GM23338 (cell line): ENCODE data around the gene HERC5. TPM values are rescaled to one million over a fixed set of nuclear protein-coding genes. Genes with fewer than 3 reads are reported as not detected.

Experiments used
- ATAC-seq: fragments of 200-7000 bp; cut with Tn5 transposase; 3 replicates; pipeline ENCODE4 v1.9.1; 2020
- DNase-seq: peaks from one replicate; pipeline ENCODE4 v3.0.0-alpha.2; 2015; ENCODE audit warnings: low spot score
- H2AFZ ChIP-seq: fragments of 200-600 bp; sonication (generic); 2 replicates; pipeline ENCODE4 v1.8.0; 2016; ENCODE audit warnings: antibody characterized with exemption, mild to moderate bottlenecking, moderate library complexity
- H3F3A ChIP-seq: fragments of 200-600 bp; sonication (generic); replicated peaks from 2 replicates; pipeline ENCODE4 v1.8.0; 2017; ENCODE audit warnings: antibody characterized with exemption, mixed run types, low read depth
- H3K27ac ChIP-seq: fragments of 200-600 bp; sonication (generic); 2 replicates; pipeline ENCODE4 v1.6.1; 2016; ENCODE audit warnings: low read depth
- H3K27me3 ChIP-seq: fragments of 200-600 bp; sonication (generic); 2 replicates; pipeline ENCODE4 v1.8.0; 2016; ENCODE audit warnings: mild to moderate bottlenecking, mixed run types, moderate library complexity; ENCODE audit not compliant: insufficient read depth
- H3K36me3 ChIP-seq: fragments of 200-600 bp; sonication (generic); 2 replicates; pipeline ENCODE4 v1.8.0; 2016; ENCODE audit warnings: mild to moderate bottlenecking; ENCODE audit not compliant: insufficient read depth
- H3K4me1 ChIP-seq: fragments of 200-600 bp; sonication (generic); 2 replicates; pipeline ENCODE4 v1.8.0; 2016; ENCODE audit warnings: mild to moderate bottlenecking, moderate library complexity; ENCODE audit not compliant: insufficient read depth
- H3K4me2 ChIP-seq: fragments of 200-600 bp; sonication (generic); 2 replicates; pipeline ENCODE4 v1.7.1; 2017; ENCODE audit warnings: mixed run types
- H3K4me3 ChIP-seq: fragments of 200-600 bp; sonication (generic); 2 replicates; pipeline ENCODE4 v1.6.1; 2016; ENCODE audit warnings: mixed run types
- H3K79me2 ChIP-seq: fragments of 200-600 bp; sonication (generic); replicated peaks from 2 replicates; pipeline ENCODE4 v1.8.0; 2017; ENCODE audit warnings: mild to moderate bottlenecking; ENCODE audit not compliant: insufficient read depth
- H3K9me2 ChIP-seq: fragments of 200-600 bp; sonication (generic); 2 replicates; pipeline ENCODE4 v1.8.0; 2017; ENCODE audit not compliant: insufficient read depth
- H4K20me1 ChIP-seq: fragments of 200-600 bp; sonication (generic); replicated peaks from 2 replicates; pipeline ENCODE4 v1.8.0; 2017; ENCODE audit warnings: mild to moderate bottlenecking; ENCODE audit not compliant: insufficient read depth
- H3K27ac Mint-ChIP-seq: 2 replicates; pipeline ENCODE4 v1.8.0; 2020; ENCODE audit warnings: inconsistent platforms, mild to moderate bottlenecking, moderate library complexity, mixed read lengths
- H3K27me3 Mint-ChIP-seq: 3 replicates; pipeline ENCODE4 v1.8.0; 2022; ENCODE audit warnings: low read depth, mild to moderate bottlenecking, moderate library complexity, mixed read lengths, inconsistent platforms; ENCODE audit not compliant: insufficient read depth, poor library complexity
- H3K36me3 Mint-ChIP-seq: 3 replicates; pipeline ENCODE4 v1.8.0; 2021; ENCODE audit warnings: low read depth, mild to moderate bottlenecking, inconsistent platforms, moderate library complexity, mixed read lengths
- H3K4me1 Mint-ChIP-seq: 3 replicates; pipeline ENCODE4 v1.8.0; 2020; ENCODE audit warnings: mild to moderate bottlenecking, inconsistent platforms, mixed read lengths
- H3K4me3 Mint-ChIP-seq: 3 replicates; pipeline ENCODE4 v1.8.0; 2021; ENCODE audit warnings: moderate library complexity, mild to moderate bottlenecking, inconsistent platforms, mixed read lengths
- H3K9me3 Mint-ChIP-seq: 3 replicates; pipeline ENCODE4 v1.8.0; 2020; ENCODE audit warnings: moderate library complexity, mild to moderate bottlenecking, inconsistent platforms, mixed read lengths
- CREB1 ChIP-seq: fragments of 250-450 bp; sonication (Bioruptor Pico); IDR thresholded peaks from 2 replicates; pipeline ENCODE4 v1.5.0; 2020; ENCODE audit warnings: low read depth, mild to moderate bottlenecking, moderate library complexity
- ETS1 ChIP-seq: IDR thresholded peaks from 2 replicates; pipeline ENCODE4 v1.6.1; 2016; ENCODE audit warnings: antibody characterized with exemption
- EZH2phosphoT487 ChIP-seq: fragments of 200-600 bp; sonication (generic); IDR thresholded peaks from one replicate; pipeline ENCODE4 v1.8.1; 2018; ENCODE audit warnings: antibody characterized with exemption; ENCODE audit not compliant: unreplicated experiment
- NANOG ChIP-seq: IDR thresholded peaks from 2 replicates; pipeline ENCODE4 v1.6.1; 2016; ENCODE audit warnings: antibody characterized with exemption, borderline replicate concordance
- POLR2AphosphoS5 ChIP-seq: IDR thresholded peaks from 2 replicates; pipeline ENCODE4 v1.6.1; 2016; ENCODE audit warnings: antibody characterized with exemption, low read depth
- STAT1 ChIP-seq: IDR thresholded peaks from one replicate; pipeline ENCODE4 v1.6.1; 2016; ENCODE audit warnings: antibody characterized with exemption; ENCODE audit not compliant: unreplicated experiment
- ZNF331 ChIP-seq: fragments of 250-450 bp; sonication (Bioruptor Pico); IDR thresholded peaks from 2 replicates; pipeline ENCODE4 v1.5.0; 2020; ENCODE audit warnings: low read depth, mild to moderate bottlenecking, moderate library complexity
- polyA plus RNA-seq: library from polyadenylated mRNA; unstranded; fragments of >200 nt; fragmentation: Nextera tagmentation; extraction: Ambion mirVana; gene quantifications from 2 replicates; pipeline ENCODE4 v1.2.1, GENCODE V29; 2016
- total RNA-seq: library from RNA; depleted of rRNA; stranded (reverse); fragments of >200 nt; shearing (Covaris generic); gene quantifications from 2 replicates; pipeline ENCODE4 v1.2.3, GENCODE V29; 2014
- TF ChIP-seq, protein P1 (sequence below): IDR thresholded peaks from one replicate; pipeline ENCODE4 v1.6.1; 2018; ENCODE audit warnings: antibody characterized with exemption; ENCODE audit not compliant: unreplicated experiment
- TF ChIP-seq, protein P2 (sequence below): fragments of 250-450 bp; sonication (Bioruptor Pico); IDR thresholded peaks from 2 replicates; pipeline ENCODE4 v1.5.0; 2020; ENCODE audit warnings: mild to moderate bottlenecking, moderate library complexity

The HERC5 gene
- total and polyA plus RNA-seq, 2 experiments from 2014 or later: 22.8 to 25.1 TPM

DNA sequence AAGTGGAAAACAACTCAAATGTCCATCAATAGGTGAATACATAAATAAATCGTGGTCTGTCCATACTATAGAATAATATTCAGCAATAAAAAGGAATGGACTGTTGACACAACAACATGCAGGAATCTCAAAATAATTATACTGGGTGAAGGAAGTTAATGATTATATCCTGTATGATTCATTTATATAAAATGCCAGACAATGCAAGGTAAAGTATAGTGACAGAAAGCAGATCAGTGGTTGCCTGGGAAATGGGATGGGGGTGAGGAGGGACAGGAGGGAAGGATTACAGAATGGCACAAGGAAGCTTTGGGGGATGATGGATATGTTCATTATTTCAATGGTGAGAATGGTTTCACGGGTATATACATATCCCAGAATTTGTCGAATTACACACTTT is 54.3 kb downstream of the HERC5 start:
- Mint-ChIP-seq H3K27me3 (peaks cover 2% of the 10 kb centered on the region), H3K4me3 (no peak overlapping the region)

More for the DNA sequence above, 54.3 kb downstream of the HERC5 start:
- Histone ChIP-seq H3K27me3 (no peaks in the 10 kb centered on the region), H3K27ac (no peak overlapping the region), H3K4me2 (no peak overlapping the region), H3K4me3 (no peak overlapping the region), H4K20me1 (no peaks in the 10 kb centered on the region), H3F3A (no peaks in the 10 kb centered on the region), H3K9me2 (no peaks in the 10 kb centered on the region), H2AFZ (no peak overlapping the region), H3K36me3 (no peaks in the 10 kb centered on the region), H3K79me2 (no peaks in the 10 kb centered on the region), H3K4me1 (no peaks in the 10 kb centered on the region)
- ATAC-seq (no peak), DNase-seq (no peak)
- H3K27ac Mint-ChIP-seq: no peak overlapping the region
- no peaks in the 10 kb centered on the region for H3K4me1 Mint-ChIP-seq
- no peaks in the 10 kb centered on the region; the same call in 2 of the 3 replicates for H3K9me3 Mint-ChIP-seq
- no peaks in the 10 kb centered on the region for H3K36me3 Mint-ChIP-seq
- TF ChIP-seq, protein P1, sequence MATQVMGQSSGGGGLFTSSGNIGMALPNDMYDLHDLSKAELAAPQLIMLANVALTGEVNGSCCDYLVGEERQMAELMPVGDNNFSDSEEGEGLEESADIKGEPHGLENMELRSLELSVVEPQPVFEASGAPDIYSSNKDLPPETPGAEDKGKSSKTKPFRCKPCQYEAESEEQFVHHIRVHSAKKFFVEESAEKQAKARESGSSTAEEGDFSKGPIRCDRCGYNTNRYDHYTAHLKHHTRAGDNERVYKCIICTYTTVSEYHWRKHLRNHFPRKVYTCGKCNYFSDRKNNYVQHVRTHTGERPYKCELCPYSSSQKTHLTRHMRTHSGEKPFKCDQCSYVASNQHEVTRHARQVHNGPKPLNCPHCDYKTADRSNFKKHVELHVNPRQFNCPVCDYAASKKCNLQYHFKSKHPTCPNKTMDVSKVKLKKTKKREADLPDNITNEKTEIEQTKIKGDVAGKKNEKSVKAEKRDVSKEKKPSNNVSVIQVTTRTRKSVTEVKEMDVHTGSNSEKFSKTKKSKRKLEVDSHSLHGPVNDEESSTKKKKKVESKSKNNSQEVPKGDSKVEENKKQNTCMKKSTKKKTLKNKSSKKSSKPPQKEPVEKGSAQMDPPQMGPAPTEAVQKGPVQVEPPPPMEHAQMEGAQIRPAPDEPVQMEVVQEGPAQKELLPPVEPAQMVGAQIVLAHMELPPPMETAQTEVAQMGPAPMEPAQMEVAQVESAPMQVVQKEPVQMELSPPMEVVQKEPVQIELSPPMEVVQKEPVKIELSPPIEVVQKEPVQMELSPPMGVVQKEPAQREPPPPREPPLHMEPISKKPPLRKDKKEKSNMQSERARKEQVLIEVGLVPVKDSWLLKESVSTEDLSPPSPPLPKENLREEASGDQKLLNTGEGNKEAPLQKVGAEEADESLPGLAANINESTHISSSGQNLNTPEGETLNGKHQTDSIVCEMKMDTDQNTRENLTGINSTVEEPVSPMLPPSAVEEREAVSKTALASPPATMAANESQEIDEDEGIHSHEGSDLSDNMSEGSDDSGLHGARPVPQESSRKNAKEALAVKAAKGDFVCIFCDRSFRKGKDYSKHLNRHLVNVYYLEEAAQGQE: no peak
- TF ChIP-seq NANOG (no peak), CREB1 (CRISPR knock-in tag) (no peak), EZH2phosphoT487 (no peak), ZNF331 (no peak), STAT1 (no peak), POLR2AphosphoS5 (no peak), ETS1 (no peak)
- TF ChIP-seq, protein P2, sequence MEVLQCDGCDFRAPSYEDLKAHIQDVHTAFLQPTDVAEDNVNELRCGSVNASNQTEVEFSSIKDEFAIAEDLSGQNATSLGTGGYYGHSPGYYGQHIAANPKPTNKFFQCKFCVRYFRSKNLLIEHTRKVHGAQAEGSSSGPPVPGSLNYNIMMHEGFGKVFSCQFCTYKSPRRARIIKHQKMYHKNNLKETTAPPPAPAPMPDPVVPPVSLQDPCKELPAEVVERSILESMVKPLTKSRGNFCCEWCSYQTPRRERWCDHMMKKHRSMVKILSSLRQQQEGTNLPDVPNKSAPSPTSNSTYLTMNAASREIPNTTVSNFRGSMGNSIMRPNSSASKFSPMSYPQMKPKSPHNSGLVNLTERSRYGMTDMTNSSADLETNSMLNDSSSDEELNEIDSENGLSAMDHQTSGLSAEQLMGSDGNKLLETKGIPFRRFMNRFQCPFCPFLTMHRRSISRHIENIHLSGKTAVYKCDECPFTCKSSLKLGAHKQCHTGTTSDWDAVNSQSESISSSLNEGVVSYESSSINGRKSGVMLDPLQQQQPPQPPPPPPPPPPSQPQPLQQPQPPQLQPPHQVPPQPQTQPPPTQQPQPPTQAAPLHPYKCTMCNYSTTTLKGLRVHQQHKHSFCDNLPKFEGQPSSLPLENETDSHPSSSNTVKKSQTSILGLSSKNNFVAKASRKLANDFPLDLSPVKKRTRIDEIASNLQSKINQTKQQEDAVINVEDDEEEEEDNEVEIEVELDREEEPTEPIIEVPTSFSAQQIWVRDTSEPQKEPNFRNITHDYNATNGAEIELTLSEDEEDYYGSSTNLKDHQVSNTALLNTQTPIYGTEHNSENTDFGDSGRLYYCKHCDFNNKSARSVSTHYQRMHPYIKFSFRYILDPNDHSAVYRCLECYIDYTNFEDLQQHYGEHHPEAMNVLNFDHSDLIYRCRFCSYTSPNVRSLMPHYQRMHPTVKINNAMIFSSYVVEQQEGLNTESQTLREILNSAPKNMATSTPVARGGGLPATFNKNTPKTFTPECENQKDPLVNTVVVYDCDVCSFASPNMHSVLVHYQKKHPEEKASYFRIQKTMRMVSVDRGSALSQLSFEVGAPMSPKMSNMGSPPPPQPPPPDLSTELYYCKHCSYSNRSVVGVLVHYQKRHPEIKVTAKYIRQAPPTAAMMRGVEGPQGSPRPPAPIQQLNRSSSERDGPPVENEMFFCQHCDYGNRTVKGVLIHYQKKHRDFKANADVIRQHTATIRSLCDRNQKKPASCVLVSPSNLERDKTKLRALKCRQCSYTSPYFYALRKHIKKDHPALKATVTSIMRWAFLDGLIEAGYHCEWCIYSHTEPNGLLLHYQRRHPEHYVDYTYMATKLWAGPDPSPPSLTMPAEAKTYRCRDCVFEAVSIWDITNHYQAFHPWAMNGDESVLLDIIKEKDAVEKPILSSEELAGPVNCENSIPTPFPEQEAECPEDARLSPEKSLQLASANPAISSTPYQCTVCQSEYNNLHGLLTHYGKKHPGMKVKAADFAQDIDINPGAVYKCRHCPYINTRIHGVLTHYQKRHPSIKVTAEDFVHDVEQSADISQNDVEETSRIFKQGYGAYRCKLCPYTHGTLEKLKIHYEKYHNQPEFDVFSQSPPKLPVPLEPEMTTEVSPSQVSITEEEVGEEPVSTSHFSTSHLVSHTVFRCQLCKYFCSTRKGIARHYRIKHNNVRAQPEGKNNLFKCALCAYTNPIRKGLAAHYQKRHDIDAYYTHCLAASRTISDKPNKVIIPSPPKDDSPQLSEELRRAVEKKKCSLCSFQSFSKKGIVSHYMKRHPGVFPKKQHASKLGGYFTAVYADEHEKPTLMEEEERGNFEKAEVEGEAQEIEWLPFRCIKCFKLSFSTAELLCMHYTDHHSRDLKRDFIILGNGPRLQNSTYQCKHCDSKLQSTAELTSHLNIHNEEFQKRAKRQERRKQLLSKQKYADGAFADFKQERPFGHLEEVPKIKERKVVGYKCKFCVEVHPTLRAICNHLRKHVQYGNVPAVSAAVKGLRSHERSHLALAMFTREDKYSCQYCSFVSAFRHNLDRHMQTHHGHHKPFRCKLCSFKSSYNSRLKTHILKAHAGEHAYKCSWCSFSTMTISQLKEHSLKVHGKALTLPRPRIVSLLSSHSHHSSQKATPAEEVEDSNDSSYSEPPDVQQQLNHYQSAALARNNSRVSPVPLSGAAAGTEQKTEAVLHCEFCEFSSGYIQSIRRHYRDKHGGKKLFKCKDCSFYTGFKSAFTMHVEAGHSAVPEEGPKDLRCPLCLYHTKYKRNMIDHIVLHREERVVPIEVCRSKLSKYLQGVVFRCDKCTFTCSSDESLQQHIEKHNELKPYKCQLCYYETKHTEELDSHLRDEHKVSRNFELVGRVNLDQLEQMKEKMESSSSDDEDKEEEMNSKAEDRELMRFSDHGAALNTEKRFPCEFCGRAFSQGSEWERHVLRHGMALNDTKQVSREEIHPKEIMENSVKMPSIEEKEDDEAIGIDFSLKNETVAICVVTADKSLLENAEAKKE (CRISPR knock-in tag): no peak
